HEK293 (cell line): ENCODE results near the gene GZF1.

Experiments
- CTCF ChIA-PET: fragments of 350-600 bp; formaldehyde crosslinking; extraction: SDS; loops from one replicate; lab custom pipeline; 2021; ENCODE audit warnings: antibody characterized with exemption; lab: Yijun Ruan, JAX
- POLR2A ChIA-PET: fragments of 300-600 bp; formaldehyde crosslinking; extraction: SDS; loops from one replicate; lab custom pipeline; 2020; ENCODE audit warnings: antibody characterized with exemption, inconsistent platforms; lab: Yijun Ruan, JAX
- H3K27ac ChIP-seq: fragments of 200-500 bp; sonication (Bioruptor generic); 2 replicates; pipeline ENCODE4 v1.5.1; 2014; ENCODE audit warnings: low read depth, low read length, control low read depth, inconsistent platforms; ENCODE audit errors: extremely low read depth
- H3K36me3 ChIP-seq, 2 experiments: fragments of 200-500 bp in 1 of 2; sonication (Bioruptor generic) in 1 of 2; 1 replicate in 1 of 2; 2 replicates in 1 of 2; pipeline ENCODE4 v1.5.1; 2014 to 2017; ENCODE audit warnings: inconsistent platforms in 2 of 2, low read length in 2 of 2; ENCODE audit not compliant: control insufficient read depth in 2 of 2, insufficient read depth in 1 of 2
- H3K4me1 ChIP-seq: fragments of 200-500 bp; sonication (Bioruptor generic); 2 replicates; pipeline ENCODE4 v1.5.1; 2014; ENCODE audit warnings: mild to moderate bottlenecking, low read length, inconsistent platforms; ENCODE audit not compliant: control insufficient read depth, insufficient read depth
- H3K4me3 ChIP-seq: 2 replicates; pipeline ENCODE4 v1.5.1; 2011; ENCODE audit warnings: low read depth, mild to moderate bottlenecking, control low read depth, low read length, moderate library complexity
- H3K9me3 ChIP-seq: fragments of 200-500 bp; sonication (Bioruptor generic); 2 replicates; pipeline ENCODE4 v1.5.1; 2014; ENCODE audit warnings: low read depth, low read length, inconsistent platforms; ENCODE audit not compliant: control insufficient read depth, insufficient read depth
- GLIS1 ChIP-seq: fragments of 450-650 bp; formaldehyde crosslinking; IDR thresholded peaks from 2 replicates; pipeline ENCODE4 v1.5.1; 2016; ENCODE audit warnings: missing biosample characterization, missing genetic modification characterization
- MZF1 ChIP-seq: fragments of 450-650 bp; formaldehyde crosslinking; IDR thresholded peaks from 2 replicates; pipeline ENCODE4 v1.5.1; 2017; ENCODE audit warnings: missing biosample characterization, missing genetic modification characterization, borderline replicate concordance
- OVOL3 ChIP-seq: fragments of 450-650 bp; formaldehyde crosslinking; IDR thresholded peaks from 2 replicates; pipeline ENCODE4 v1.5.1; 2016; ENCODE audit warnings: missing biosample characterization, missing genetic modification characterization
- ZBTB7A ChIP-seq: fragments of 450-650 bp; formaldehyde crosslinking; IDR thresholded peaks from 2 replicates; pipeline ENCODE4 v1.5.1; 2016; ENCODE audit warnings: low read depth, missing biosample characterization, missing genetic modification characterization
- ZEB2 ChIP-seq: fragments of 450-650 bp; formaldehyde crosslinking; IDR thresholded peaks from 2 replicates; pipeline ENCODE4 v1.5.1; 2016; ENCODE audit warnings: missing biosample characterization, missing genetic modification characterization
- ZIC2 ChIP-seq: fragments of 450-650 bp; formaldehyde crosslinking; IDR thresholded peaks from 2 replicates; pipeline ENCODE4 v1.5.1; 2016; ENCODE audit warnings: missing biosample characterization, missing genetic modification characterization
- ZNF280C ChIP-seq: fragments of 450-650 bp; formaldehyde crosslinking; IDR thresholded peaks from 2 replicates; pipeline ENCODE4 v1.5.1; 2016; ENCODE audit warnings: missing biosample characterization, missing genetic modification characterization
- ZNF280D ChIP-seq: fragments of 450-650 bp; formaldehyde crosslinking; IDR thresholded peaks from 2 replicates; pipeline ENCODE4 v1.5.1; 2016; ENCODE audit warnings: missing biosample characterization, missing genetic modification characterization
- ZNF311 ChIP-seq: fragments of 450-650 bp; formaldehyde crosslinking; IDR thresholded peaks from 2 replicates; pipeline ENCODE4 v1.5.1; 2017; ENCODE audit warnings: missing biosample characterization, missing genetic modification characterization, borderline replicate concordance
- ZNF366 ChIP-seq: fragments of 450-650 bp; formaldehyde crosslinking; conservative IDR thresholded peaks from 2 replicates; pipeline ENCODE4 v1.5.1; 2016; ENCODE audit warnings: missing biosample characterization, missing genetic modification characterization
- ZNF394 ChIP-seq: fragments of 450-650 bp; formaldehyde crosslinking; IDR thresholded peaks from 2 replicates; pipeline ENCODE4 v1.5.1; 2016; ENCODE audit warnings: missing biosample characterization, missing genetic modification characterization, mild to moderate bottlenecking, moderate library complexity, borderline replicate concordance
- ZNF416 ChIP-seq: fragments of 450-650 bp; formaldehyde crosslinking; IDR thresholded peaks from 2 replicates; pipeline ENCODE4 v1.5.1; 2016; ENCODE audit warnings: missing biosample characterization, missing genetic modification characterization
- ZNF423 ChIP-seq: fragments of 450-650 bp; formaldehyde crosslinking; IDR thresholded peaks from 2 replicates; pipeline ENCODE4 v1.5.1; 2016; ENCODE audit warnings: missing biosample characterization, missing genetic modification characterization
- ZNF513 ChIP-seq: fragments of 450-650 bp; IDR thresholded peaks from 2 replicates; pipeline ENCODE4 v1.5.1; 2018; ENCODE audit warnings: missing biosample characterization, missing genetic modification characterization
- ZNF544 ChIP-seq: fragments of 450-650 bp; formaldehyde crosslinking; IDR thresholded peaks from 2 replicates; pipeline ENCODE4 v1.5.0; 2017; ENCODE audit warnings: missing biosample characterization, missing genetic modification characterization
- ZNF580 ChIP-seq: fragments of 450-650 bp; formaldehyde crosslinking; IDR thresholded peaks from 2 replicates; pipeline ENCODE4 v1.5.1; 2016; ENCODE audit warnings: missing biosample characterization, missing genetic modification characterization
- ZNF596 ChIP-seq: fragments of 450-650 bp; IDR thresholded peaks from 2 replicates; pipeline ENCODE4 v1.5.0; 2018; ENCODE audit warnings: missing biosample characterization, mild to moderate bottlenecking, missing genetic modification characterization, moderate library complexity
- ZNF660 ChIP-seq: fragments of 450-650 bp; IDR thresholded peaks from 2 replicates; pipeline ENCODE4 v1.5.1; 2018; ENCODE audit warnings: missing biosample characterization, mild to moderate bottlenecking, missing genetic modification characterization
- ZNF692 ChIP-seq: fragments of 450-650 bp; formaldehyde crosslinking; IDR thresholded peaks from 2 replicates; pipeline ENCODE4 v1.5.1; 2016; ENCODE audit warnings: missing biosample characterization, missing genetic modification characterization
- ZNF707 ChIP-seq: fragments of 450-650 bp; formaldehyde crosslinking; IDR thresholded peaks from 2 replicates; pipeline ENCODE4 v1.5.1; 2016; ENCODE audit warnings: missing biosample characterization, missing genetic modification characterization
- ZNF776 ChIP-seq: fragments of 450-650 bp; formaldehyde crosslinking; IDR thresholded peaks from 2 replicates; pipeline ENCODE4 v1.5.0; 2017; ENCODE audit warnings: missing biosample characterization, missing genetic modification characterization, borderline replicate concordance
- ZNF777 ChIP-seq: fragments of 450-650 bp; formaldehyde crosslinking; IDR thresholded peaks from 2 replicates; pipeline ENCODE4 v1.5.1; 2017; ENCODE audit warnings: missing biosample characterization, missing genetic modification characterization, borderline replicate concordance
- ZNF830 ChIP-seq: fragments of 450-650 bp; IDR thresholded peaks from 2 replicates; pipeline ENCODE4 v1.5.0; 2018; ENCODE audit warnings: missing biosample characterization, missing genetic modification characterization, low read depth, mild to moderate bottlenecking, moderate library complexity
- ZSCAN5A ChIP-seq: fragments of 450-650 bp; formaldehyde crosslinking; IDR thresholded peaks from 2 replicates; pipeline ENCODE4 v1.5.1; 2016; ENCODE audit warnings: missing biosample characterization, missing genetic modification characterization

GZF1 gene

GRCh38 chr20:23325107-23325506 lies 36.9 kb upstream of the GZF1 start (continued):
- no peak for TF ChIP-seq ZNF692 (tag by site-specific recombination)
- no peak for TF ChIP-seq ZNF776 (tag by site-specific recombination)
- no peak for TF ChIP-seq ZEB2 (tag by site-specific recombination)
- no peak for TF ChIP-seq ZNF544 (tag by site-specific recombination)
- TF ChIP-seq ZNF311 (tag by site-specific recombination), result no peak
- TF ChIP-seq ZNF513, result no peak
- no peak for TF ChIP-seq OVOL3 (tag by site-specific recombination)
- TF ChIP-seq ZNF777, result no peak
- TF ChIP-seq ZNF707 (tag by site-specific recombination), result no peak
- TF ChIP-seq ZNF423, result peak; percentile 49; the same call in 1 of the 2 replicates
- peak; percentile 54 for TF ChIP-seq GLIS1

GRCh38 chr20:23326774-23327173 lies 35.2 kb upstream of the GZF1 start:
- Histone ChIP-seq H3K36me3 (no peaks in the 10 kb centered on the region), H3K4me3 (no peak overlapping the region), H3K27ac (no peak overlapping the region), H3K9me3 (no peaks in the 10 kb centered on the region), H3K4me1 (no peaks in the 10 kb centered on the region)
- ChIA-PET CTCF (no interaction called here), POLR2A (no interaction called here)
- TF ChIP-seq GLIS1, result peak; percentile 34
- no peak for TF ChIP-seq ZNF580 (tag by site-specific recombination)
- peak; percentile 53 for TF ChIP-seq ZIC2 (tag by site-specific recombination)
- TF ChIP-seq, all 188 proteins: peak for 2

GRCh38 chr20:23327617-23328333 lies 34.2 kb upstream of the GZF1 start:
- ChIA-PET CTCF (no interaction called here), POLR2A (no interaction called here)
- Histone ChIP-seq H3K9me3 (no peaks in the 10 kb centered on the region), H3K4me1 (no peaks in the 10 kb centered on the region), H3K36me3 (no peaks in the 10 kb centered on the region), H3K27ac (no peak overlapping the region), H3K4me3 (no peak overlapping the region)
- TF ChIP-seq ZNF366 (tag by site-specific recombination), result no peak
- no peak for TF ChIP-seq ZNF280D
- TF ChIP-seq MZF1 (tag by site-specific recombination), result no peak
- no peak for TF ChIP-seq OVOL3 (tag by site-specific recombination)
- TF ChIP-seq ZNF830 (tag by site-specific recombination), result no peak
- no peak for TF ChIP-seq ZNF416
- TF ChIP-seq ZBTB7A (tag by site-specific recombination), result no peak
- TF ChIP-seq ZNF596 (tag by site-specific recombination), result no peak
- TF ChIP-seq ZNF394 (tag by site-specific recombination), result no peak
- TF ChIP-seq ZNF280C (tag by site-specific recombination), result no peak
- TF ChIP-seq ZNF660, result no peak
- TF ChIP-seq ZSCAN5A (tag by site-specific recombination), result no peak
